ENCODE measurements around the gene APOD. TPM values are rescaled to one million over a fixed set of nuclear protein-coding genes. Genes with fewer than 3 reads are reported as not detected.
"Not testable (repeated sequence)": the region's sequence is repeated elsewhere in the genome, so short reads cannot be mapped to it uniquely, and the experiment has no call there.

Gene APOD
- polyA plus RNA-seq, 5 donors, result 3.5 to 6.5 (median 5.8) TPM

DNA sequence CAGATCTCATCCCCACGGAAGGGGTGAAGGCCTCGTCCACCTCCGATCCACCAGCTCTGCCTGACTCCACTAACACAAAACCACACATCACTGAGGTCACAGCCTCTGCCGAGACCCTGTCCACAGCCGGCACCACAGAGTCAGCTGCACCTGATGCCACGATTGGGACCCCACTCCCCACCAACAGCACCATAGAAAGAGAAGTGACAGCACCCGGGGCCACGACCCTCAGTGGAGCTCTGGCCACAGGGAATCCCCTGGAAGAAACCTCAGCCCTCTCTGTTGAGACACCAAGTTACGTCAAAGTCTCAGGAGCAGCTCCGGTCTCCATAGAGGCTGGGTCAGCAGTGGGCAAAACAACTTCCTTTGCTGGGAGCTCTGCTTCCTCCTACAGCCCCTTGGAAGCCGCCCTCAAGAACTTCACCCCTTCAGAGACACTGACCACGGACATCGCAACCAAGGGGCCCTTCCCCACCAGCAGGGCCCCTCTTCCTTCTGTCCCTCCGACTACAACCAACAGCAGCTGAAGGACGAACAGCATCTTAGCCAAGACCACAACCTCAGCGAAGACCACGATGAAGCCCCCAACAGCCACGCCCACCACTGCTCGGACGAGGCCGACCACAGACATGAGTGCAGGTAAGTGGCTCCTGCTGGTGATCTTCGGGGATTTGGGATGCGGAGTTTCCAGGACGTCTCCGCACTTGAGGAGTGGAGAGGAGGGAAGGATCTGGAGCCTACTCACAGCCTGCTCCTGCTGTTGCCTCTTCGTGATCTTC lies 36.0 kb upstream of the APOD start:
- DNase-seq, result not testable (repeated sequence)

DNA sequence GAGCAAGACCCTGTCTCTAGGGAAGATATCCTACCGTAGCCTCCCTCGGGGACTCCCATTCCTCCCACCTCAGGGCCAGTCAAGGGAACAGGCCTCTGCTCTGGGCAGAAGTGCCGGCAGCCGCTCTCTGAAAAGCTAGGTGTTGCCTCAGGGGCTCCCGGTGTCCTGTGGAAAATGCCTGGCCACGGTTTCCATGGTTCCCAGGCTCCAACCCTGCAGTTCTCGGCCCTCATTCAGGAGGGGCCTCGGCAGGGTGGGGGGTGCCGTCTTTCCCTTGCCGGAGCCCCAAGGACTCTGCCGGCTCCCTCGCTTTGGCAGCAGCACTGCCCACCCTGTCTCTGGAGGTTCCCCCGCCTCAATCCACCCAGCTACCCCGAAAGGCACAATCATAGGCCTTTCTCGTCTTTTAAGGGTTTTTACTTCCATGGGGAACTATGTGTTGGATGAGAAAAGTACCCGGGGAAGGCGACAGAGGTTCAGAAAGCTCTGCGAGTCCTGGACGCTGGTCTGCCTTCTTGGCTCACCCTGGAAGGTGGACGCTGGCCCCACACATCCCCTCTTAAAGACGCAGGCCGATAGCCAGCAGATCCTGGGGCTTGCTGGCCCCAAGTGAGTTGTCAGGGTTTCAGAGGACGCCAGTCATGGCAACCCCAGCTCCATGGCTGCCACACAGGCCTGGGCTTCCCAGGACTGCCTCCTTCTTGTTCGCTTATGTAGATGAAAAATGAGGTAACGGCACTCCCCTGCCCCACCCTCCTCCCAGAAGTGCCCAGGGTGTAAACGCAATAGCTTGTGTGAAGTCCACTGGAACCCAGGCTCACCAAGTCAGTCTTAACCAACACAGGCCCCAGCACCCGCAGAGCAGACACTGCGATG lies 34.3 kb upstream of the APOD start:
- not testable (repeated sequence) for DNase-seq

DNA sequence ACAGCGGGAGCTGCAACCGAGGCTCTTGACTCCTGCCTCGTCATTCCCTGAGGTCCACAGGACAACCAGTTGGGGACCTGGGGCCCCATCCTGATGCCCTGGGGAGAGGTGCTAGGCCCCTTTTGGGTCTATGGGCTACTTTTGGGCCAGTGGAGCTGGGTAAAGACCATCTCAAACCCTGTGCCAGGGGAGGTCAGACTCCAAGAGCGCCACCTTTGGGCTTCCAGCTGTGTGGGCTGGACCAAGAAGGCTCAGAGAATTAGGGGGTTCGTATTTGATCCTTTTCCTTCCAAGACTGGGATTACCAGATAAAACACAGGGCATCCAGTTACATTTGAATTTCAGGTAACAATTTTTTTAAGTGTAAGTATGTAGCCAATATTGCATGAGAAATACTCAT lies 33.4 kb upstream of the APOD start:
- not testable (repeated sequence) for DNase-seq

DNA sequence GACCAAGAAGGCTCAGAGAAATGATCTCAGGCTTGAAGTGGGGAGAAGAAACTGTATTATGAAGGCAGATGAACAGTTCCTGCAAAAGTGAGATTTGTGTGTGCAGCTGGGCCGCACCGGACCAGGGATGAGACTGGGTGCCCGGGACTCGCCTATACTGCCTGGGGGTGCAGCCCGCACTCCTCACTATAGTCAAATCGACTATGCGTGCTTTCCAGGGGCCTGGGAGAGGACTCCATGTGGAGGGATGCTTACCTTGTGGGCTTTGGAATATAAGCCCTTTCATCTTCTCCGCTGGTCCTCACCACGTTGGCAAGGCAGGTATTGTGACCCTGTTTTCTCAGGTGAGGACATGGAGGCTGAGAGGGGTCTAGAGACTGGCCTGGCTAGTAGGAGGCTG lies 32.9 kb upstream of the APOD start:
- DNase-seq, result no peak

DNA sequence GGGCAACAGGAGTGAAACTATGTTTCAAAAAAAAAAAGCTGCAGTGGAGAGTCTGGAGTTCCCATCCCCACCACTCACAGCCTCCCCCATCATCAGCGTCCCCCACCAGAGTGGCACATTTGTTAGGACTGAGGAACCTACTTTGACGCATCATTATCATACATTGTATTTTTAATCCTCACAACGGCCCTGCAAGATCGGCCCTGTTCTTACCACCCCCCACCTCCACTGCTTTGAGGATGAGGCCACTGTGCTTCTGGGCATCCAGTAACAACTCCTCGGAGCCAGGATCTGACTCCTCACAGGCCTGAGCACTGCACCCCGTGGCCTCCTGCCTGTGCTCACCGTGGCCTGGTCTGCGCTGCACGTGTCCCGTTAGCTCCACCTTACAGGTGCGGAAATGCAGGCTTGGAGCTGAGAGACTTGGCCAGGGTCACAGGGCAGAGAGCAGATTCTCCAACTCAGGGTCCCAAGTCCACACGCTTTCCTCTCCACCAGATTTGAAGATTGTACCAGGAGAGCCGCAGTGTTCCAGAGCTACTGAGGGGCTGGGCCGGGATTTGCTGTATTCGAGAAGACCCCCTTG lies 32.3 kb upstream of the APOD start:
- not testable (repeated sequence) for DNase-seq

DNA sequence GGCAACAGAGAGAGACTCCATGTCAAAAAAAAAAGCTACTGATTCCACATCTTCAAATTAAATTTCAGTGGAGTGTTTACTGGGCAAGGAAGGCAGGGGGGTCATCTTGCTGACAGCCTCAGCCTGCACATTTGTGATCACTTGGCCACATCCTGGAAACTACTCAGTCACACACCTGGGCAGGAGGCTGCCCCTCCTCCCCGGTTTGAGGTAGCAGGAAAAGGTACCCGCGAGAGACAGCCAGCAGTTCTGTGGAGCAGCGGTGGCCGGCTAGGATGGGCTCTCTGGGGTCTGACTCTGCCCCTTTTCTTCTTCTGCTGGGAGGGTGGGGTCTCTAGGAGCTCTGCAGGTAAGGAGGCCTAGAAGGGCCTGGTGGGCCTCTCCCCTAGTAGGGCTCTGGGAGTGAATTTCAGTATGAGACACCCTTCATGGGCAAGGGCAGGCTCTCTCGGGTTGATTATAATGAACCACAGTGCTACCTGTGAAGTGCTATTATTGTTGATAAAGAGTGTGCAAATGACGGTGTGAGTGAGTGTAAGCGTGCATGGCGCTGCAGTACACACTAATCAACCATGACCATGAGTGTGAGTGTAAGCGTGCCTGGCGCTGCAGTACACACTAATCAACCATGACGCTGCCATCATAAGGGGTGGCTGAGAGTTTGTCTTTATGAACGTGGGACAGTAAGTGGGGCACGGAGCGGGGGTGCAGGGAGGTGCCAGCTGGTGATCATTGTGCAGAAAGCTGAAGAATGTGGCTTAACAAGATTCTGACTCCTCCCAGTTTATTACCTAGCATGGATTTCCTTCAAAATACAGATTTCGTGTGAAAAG lies 31.1 kb upstream of the APOD start:
- DNase-seq, result peak; percentile 32 to 38

DNA sequence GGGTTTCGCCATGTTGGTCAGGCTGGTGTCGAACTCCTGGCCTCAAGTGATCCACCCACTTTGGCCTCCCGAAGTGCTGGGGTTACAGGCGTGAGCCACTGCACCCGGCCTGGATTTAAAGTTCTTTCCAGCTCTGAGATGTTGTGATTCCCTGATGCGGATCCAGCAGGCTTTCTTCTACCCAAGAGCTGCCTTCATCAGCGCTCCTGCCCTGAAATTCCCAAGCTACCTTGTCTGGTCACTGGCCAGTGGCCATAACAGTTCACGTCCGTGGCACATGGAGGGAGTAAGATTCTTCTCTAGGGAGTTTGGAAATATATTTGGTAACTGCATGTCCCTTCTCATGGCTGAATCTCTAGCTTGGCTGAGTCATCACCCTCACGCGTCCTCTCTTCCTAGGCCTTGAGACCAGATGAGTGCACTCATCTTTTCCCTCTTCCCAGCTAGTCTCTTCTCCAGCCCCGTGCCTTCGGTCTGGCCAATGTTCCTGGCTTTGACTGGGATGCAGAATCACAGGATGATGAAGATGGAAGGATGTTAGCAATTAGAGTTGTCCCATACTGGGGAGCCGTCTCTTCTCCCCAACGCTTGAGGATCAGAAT lies 29.8 kb upstream of the APOD start:
- no peak for DNase-seq

DNA sequence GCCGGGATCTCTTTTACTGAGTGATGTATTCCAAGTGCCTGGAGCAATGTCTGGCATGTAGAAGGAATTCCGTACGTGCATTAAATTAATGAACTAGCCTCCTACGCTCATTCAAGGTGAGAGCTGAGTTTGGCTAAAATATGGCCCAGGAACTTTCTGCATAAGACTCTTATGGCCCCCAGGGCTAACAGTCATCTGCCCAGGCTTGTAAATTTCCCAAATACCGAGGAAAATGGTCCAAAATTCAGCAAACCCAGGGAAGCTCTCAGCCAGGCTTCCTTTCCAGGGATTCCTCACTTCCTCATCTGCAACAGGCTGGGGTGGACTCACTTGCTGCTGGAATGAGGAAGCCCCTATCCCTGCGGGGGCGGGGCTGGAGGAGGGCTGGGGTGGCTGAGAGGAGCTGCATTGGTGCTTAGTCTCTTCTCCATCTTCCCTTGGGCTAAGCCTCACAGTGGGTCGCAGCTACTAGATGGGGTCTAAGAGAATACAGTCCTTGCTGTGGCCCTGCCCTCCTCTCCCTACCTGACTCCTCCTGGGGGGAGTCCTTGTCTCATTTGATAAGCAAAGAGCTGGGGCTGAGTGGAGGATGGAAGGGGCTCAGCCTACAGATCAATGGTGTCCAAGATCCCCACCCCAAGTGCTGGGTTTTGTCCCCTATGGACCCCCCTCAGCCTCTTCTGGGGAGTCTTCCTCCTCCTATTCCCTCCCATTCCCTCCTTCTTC lies 28.5 kb upstream of the APOD start:
- no peak for DNase-seq

DNA sequence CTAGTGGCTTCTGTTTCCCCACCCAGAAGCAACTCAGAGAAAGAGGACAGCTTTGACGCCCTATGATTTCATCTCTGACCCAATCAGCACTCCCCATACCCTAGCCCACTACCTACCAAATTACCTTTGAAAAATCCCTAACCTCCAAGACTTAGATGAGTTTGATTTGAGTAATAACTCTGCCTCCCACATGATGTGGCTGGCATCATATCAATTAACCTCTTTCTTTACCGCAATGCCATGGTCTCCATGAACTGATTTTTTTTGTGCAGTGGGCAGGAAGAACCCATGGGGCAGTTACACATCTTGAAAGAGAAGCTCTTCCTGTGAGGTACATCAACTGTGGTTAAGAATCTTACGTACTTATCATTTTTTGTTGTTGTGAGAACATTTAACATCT lies 25.5 kb upstream of the APOD start:
- DNase-seq, result no peak

DNA sequence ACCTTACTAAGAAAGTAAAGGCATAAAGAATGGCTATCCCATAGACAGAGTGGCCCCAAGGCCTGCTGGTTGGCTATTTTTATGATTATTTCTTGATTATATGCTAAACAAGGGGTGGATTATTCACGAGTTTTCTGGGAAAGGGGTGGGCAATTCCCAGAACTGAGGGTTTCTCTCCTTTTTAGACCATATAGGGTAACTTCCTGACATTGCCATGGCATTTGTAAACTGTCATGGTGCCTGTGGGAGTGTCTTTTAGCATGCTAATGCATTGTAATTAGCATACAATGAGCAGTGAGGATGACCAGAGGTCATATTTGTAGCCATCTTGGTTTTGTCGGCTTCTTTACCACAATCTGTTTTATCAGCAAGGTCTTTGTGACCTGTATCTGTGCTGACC lies 18.0 kb upstream of the APOD start:
- DNase-seq, result not testable (repeated sequence)

DNA sequence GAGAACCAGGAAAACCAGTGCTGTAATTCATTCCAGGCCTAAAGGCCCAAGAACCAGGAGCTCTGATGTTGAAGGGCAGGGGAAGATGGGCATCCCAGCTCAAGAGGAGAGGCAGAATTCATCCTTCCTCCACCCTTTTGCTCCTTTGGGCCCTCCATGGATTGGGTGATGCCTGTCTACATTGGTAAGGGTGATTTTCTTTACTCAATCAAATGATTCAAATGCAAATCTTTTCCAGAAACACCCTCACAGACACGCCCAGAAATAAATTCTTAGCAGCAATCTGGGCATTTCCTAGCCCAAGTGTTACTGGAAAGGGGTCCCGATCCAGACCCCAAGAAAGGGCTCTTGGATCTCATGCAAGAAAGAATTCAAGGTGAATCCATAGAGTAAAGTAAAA lies 17.6 kb upstream of the APOD start:
- no peak for DNase-seq

DNA sequence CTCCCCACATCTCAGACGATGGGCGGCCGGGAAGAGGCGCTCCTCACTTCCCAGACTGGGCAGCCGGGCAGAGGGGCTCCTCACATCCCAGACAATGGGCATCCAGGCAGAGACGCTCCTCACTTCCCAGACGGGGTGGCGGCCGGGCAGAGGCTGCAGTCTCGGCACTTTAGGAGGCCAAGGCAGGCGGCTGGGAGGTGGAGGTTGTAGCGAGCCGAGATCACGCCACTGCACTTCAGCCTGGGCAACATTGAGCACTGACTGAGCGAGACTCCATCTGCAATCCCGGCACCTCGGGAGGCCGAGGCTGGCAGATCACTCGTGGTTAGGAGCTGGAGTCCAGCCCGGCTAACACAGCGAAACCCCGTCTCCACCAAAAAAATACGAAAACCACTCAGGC lies 16.2 kb upstream of the APOD start:
- not testable (repeated sequence) for DNase-seq

DNA sequence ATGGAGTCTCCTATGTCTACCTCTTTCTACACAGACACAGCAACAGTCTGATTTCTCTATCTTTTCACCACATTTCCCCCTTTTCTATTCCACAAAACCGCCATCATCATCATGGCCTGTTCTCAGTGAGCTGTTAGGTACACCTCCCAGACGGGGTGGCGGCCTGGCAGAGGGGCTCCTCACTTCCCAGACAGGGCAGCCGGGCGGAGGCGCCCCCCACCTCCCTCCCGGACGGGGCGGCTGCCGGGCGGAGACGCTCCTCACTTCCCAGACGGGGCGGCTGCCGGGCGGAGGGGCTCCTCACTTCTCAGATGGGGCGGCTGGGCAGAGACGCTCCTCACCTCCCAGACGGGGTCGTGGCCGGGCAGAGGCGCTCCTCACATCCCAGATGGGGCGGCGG lies 15.8 kb upstream of the APOD start:
- not testable (repeated sequence) for DNase-seq

DNA sequence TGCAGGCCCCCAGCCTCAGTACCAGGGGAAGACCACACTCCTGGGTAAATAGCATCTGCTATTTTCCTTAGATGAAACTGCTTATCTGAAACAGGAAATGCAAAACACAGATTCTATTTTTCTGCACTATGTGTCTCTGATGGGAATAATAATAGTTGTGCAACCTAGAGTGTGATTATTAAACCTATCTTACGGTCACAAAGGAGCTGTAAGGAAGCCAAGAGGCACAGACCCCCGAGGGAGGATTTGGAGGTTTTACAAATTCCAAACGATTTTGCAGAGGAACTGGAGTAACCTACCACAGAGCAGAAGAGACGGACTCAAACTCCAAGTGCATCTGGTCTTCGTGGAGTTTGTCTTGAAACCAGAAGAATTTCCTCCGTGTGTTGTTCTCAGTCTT lies 14.1 kb upstream of the APOD start:
- DNase-seq, result no peak

DNA sequence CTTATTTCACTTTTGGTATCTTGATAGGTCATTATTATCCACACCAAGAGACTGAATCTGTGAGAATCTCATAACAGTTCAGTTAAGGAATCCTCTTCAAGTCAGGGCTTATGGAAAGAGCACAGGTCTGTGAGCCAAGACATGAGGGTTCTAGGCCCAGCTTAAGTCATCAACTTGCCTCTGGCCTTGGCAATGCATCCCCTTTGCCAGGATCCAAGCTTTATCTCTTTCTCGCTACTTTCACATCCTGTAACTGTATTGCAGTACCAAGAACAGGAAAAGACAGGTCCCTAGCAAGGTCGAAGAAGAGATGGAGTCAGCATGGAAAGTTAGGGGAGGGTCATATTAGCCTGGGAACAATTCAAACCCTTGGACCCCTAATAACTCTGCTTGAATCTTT lies 13.5 kb upstream of the APOD start:
- DNase-seq, result no peak

DNA sequence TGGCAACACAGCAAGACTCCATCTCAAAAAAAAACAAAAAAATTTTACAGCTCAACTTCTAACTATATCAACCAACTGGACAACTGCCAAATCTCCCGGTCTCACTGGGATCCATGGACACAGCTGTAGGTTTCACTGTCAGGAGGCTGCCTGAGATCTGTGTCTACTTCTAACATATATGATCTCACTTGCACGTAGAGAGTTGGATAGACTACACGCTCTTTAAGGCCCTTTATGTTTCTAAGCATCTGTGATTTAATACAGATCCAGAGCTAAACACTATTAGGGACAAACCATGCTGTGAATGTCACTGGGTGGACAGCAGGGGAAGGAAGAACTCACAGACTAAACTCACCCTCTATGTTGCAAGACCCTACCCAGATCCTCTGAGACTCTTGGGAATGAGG lies 13.0 kb upstream of the APOD start:
- peak in 1 of 2 donors; percentile 44 for DNase-seq

DNA sequence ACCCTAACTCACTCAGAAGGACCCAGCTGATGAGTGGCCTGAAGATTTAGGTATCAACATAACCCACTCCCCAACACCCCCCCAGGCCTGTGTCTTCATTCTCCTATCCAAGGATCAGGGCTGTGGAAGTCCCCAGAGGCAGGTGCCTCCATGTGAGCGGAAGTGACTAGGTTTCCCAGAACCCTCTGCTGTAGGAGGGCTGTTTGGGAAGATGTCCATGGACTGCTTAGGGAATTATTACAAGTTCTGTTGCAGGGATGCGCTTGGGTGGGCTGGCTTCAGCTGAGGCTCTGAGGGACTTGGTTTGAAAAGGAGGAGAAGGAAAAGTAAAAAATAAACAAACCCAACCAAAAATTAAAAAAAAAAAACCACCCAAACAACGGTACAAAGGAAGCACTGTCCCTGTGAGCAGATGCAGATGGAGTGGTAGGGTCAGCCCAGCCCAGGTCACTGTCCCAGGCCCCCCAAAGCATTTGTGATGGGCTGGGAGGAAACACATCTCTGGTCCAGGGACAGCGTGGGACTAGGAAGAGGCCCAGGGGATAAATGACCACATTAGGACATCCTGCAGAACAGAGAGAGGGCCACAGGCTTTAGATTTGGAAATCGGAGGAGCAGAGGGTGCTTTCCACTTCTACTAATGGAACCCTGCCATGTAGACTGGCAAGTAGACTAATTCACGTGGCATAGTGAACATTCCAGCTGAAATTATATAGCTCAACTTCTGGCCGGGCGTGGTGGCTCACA lies 12.2 kb upstream of the APOD start:
- no peak for DNase-seq

DNA sequence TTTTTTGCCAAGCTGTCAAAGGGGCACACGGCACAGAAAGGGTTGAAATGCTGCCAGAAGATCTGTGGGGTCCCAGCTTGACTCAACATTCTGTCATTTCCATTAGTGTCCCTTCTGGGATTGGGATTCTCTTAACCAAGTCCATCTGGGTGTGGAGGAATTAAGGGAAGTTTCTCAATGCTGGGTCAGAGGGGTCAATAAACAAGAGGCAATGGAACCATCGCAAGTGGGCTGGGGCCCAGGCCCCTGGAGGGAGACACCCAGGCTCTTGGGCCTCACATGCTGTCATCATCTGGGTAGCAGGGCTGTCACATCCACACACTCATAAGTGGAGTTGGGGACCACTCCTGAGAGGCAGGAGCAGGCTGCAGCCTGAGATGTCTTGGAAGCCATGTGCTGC lies 8.1 kb upstream of the APOD start:
- no peak for DNase-seq

DNA sequence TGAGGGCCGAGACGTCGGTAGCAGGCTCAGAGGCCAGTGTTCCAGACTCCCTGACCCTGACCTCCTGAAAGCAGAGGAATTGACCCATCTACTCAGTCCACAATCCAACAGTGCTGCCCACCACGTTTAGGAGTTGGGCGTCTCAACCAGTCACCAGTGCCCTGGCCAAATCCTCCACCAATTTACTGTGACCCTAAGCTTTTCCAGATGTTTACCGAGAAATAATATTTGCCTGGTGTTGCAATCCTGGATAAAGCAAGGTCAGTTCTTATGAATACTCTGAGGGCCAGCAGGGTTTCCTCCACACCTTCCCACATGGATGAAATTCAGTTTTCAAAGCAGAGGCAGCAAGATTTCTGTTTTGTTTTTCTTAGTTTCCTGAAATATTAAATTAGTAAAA lies 7.5 kb upstream of the APOD start:
- DNase-seq, result no peak

DNA sequence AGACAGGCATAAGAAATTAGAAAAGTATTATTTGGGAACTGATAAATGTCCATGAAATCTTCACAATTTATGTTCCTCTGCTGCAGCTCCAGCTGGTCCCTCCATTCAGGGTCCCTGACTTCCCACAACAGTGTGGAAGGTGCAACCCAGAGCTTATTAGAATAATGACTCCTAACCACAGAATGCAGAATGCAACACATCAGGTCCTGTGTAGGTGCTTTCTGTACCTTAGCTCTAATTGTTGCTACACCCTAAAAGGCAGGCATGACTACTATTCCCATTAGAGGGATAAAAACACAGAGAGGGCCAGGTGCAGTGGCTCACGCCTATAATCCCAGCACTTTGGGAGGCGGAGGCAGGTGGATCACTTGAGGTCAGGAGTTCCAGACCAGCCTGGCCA lies 6.6 kb upstream of the APOD start:
- DNase-seq, result not testable (repeated sequence)

Measured in right lung (tissue), 5 donors.